H9 (cell line): ENCODE data around the gene FMN1. TPM values are rescaled to one million over a fixed set of nuclear protein-coding genes. Genes with fewer than 3 reads are reported as not detected.

Experiments
- DNase-seq: peaks from one replicate; pipeline ENCODE4 v3.0.0-alpha.2; 2017
- H2AFZ ChIP-seq: one replicate; pipeline ENCODE4 v1.6.1; 2013; ENCODE audit warnings: mild to moderate bottlenecking, low read length, control low read depth, moderate library complexity
- H2AK5ac ChIP-seq: 2 replicates; pipeline ENCODE4 v1.6.1; 2013; ENCODE audit warnings: low read length, control low read depth, mixed read lengths; ENCODE audit not compliant: insufficient read length
- H2BK120ac ChIP-seq: one replicate; pipeline ENCODE4 v1.6.1; 2013; ENCODE audit warnings: low read depth, mild to moderate bottlenecking, low read length, control low read depth, inconsistent platforms; ENCODE audit not compliant: poor library complexity, severe bottlenecking
- H2BK12ac ChIP-seq: 2 replicates; pipeline ENCODE4 v1.6.1; 2013; ENCODE audit warnings: low read length, control low read depth, mixed read lengths, low read depth; ENCODE audit not compliant: insufficient read length
- H2BK15ac ChIP-seq: 2 replicates; pipeline ENCODE4 v1.6.1; 2013; ENCODE audit warnings: low read depth, low read length, control low read depth
- H2BK20ac ChIP-seq: one replicate; pipeline ENCODE4 v1.6.1; 2013; ENCODE audit warnings: low read depth, mild to moderate bottlenecking, low read length, control low read depth, inconsistent platforms; ENCODE audit not compliant: poor library complexity, severe bottlenecking
- H2BK5ac ChIP-seq: 2 replicates; pipeline ENCODE4 v1.6.1; 2013; ENCODE audit warnings: low read length, control low read depth, mixed read lengths; ENCODE audit not compliant: insufficient read length
- H3K14ac ChIP-seq: 2 replicates; pipeline ENCODE4 v1.6.1; 2013; ENCODE audit warnings: low read length, control low read depth; ENCODE audit not compliant: insufficient read depth
- H3K18ac ChIP-seq: 2 replicates; pipeline ENCODE4 v1.6.1; 2013; ENCODE audit warnings: low read depth, mild to moderate bottlenecking, mixed read lengths, low read length, control low read depth; ENCODE audit not compliant: insufficient read length
- H3K23ac ChIP-seq: 2 replicates; pipeline ENCODE4 v1.6.1; 2013; ENCODE audit warnings: low read length, control low read depth, mixed read lengths, low read depth; ENCODE audit not compliant: insufficient read length
- H3K23me2 ChIP-seq: 2 replicates; pipeline ENCODE4 v1.6.1; 2013; ENCODE audit warnings: low read depth, mild to moderate bottlenecking, mixed read lengths, low read length, control low read depth; ENCODE audit not compliant: insufficient read length, poor library complexity, severe bottlenecking
- H3K27ac ChIP-seq: 2 replicates; pipeline ENCODE4 v1.5.1; 2013; ENCODE audit warnings: low read length, control low read depth, mixed read lengths, low read depth; ENCODE audit not compliant: insufficient read length
- H3K27me3 ChIP-seq: 2 replicates; pipeline ENCODE4 v1.6.1; 2013; ENCODE audit warnings: low read length, control low read depth, inconsistent platforms; ENCODE audit not compliant: insufficient read depth
- H3K4ac ChIP-seq: 2 replicates; pipeline ENCODE4 v1.6.1; 2013; ENCODE audit warnings: low read depth, mild to moderate bottlenecking, control low read depth, inconsistent platforms, low read length, moderate library complexity
- H3K4me1 ChIP-seq: 2 replicates; pipeline ENCODE4 v1.6.1; 2013; ENCODE audit warnings: low read length, control low read depth, inconsistent platforms; ENCODE audit not compliant: insufficient read depth
- H3K4me2 ChIP-seq: 2 replicates; pipeline ENCODE4 v1.6.1; 2013; ENCODE audit warnings: low read length, control low read depth, mixed read lengths; ENCODE audit not compliant: insufficient read length, insufficient read depth
- H3K56ac ChIP-seq: 2 replicates; pipeline ENCODE4 v1.6.1; 2013; ENCODE audit warnings: low read depth, mild to moderate bottlenecking, mixed read lengths, low read length, control low read depth; ENCODE audit not compliant: insufficient read length
- H3K79me1 ChIP-seq: 2 replicates; pipeline ENCODE4 v1.6.1; 2013; ENCODE audit warnings: low read depth, mild to moderate bottlenecking, moderate library complexity, low read length, control low read depth, inconsistent platforms; ENCODE audit not compliant: insufficient read depth, poor library complexity, severe bottlenecking
- H3K79me2 ChIP-seq: 2 replicates; pipeline ENCODE4 v1.6.1; 2013; ENCODE audit warnings: low read length, control low read depth, inconsistent platforms; ENCODE audit not compliant: insufficient read depth
- H3K9ac ChIP-seq: 2 replicates; pipeline ENCODE4 v1.6.1; 2013; ENCODE audit warnings: low read length, control low read depth, mixed read lengths; ENCODE audit not compliant: insufficient read length; ENCODE audit errors: extremely low read depth
- H3K9me3 ChIP-seq: one replicate; pipeline ENCODE4 v1.6.1; 2013; ENCODE audit warnings: low read depth, low read length, inconsistent platforms; ENCODE audit not compliant: control insufficient read depth
- H3T11ph ChIP-seq: one replicate; pipeline ENCODE4 v1.6.1; 2013; ENCODE audit warnings: mild to moderate bottlenecking, low read length, control low read depth, inconsistent platforms
- H4K20me1 ChIP-seq: one replicate; pipeline ENCODE4 v1.6.1; 2013; ENCODE audit not compliant: control insufficient read depth, insufficient read length, insufficient read depth
- H4K5ac ChIP-seq: 2 replicates; pipeline ENCODE4 v1.6.1; 2013; ENCODE audit warnings: low read depth, mild to moderate bottlenecking, mixed read lengths, low read length, control low read depth; ENCODE audit not compliant: insufficient read length
- H4K8ac ChIP-seq: replicated peaks from 2 replicates; pipeline ENCODE4 v1.6.1; 2013; ENCODE audit warnings: low read length, control low read depth, mixed read lengths, low read depth; ENCODE audit not compliant: insufficient read length
- H4K91ac ChIP-seq: 2 replicates; pipeline ENCODE4 v1.6.1; 2013; ENCODE audit warnings: low read depth, mild to moderate bottlenecking, moderate library complexity, mixed read lengths, low read length, control low read depth; ENCODE audit not compliant: insufficient read length
- H3K27ac Mint-ChIP-seq, 3 experiments: 2 replicates in 2 of 3; 3 replicates in 1 of 3; pipeline ENCODE4 v1.8.0; 2020 to 2021; ENCODE audit warnings: mixed read lengths in 3 of 3, mild to moderate bottlenecking in 1 of 3, moderate library complexity in 1 of 3
- H3K27me3 Mint-ChIP-seq: 2 replicates; pipeline ENCODE4 v1.8.0; 2021; ENCODE audit warnings: low read depth, mild to moderate bottlenecking, moderate library complexity, mixed read lengths
- H3K36me3 Mint-ChIP-seq, 3 experiments: 2 replicates in 2 of 3; 3 replicates in 1 of 3; pipeline ENCODE4 v1.8.0; 2020 to 2021; ENCODE audit warnings: low read depth in 3 of 3, mixed read lengths in 3 of 3; ENCODE audit not compliant: insufficient read depth in 1 of 3
- H3K4me1 Mint-ChIP-seq, 2 experiments: 2 replicates each; pipeline ENCODE4 v1.8.0; 2020; ENCODE audit warnings: mixed read lengths in 2 of 2
- H3K4me3 Mint-ChIP-seq, 2 experiments: 2 replicates in 1 of 2; 3 replicates in 1 of 2; pipeline ENCODE4 v1.8.0; 2020 to 2021; ENCODE audit warnings: mild to moderate bottlenecking in 2 of 2, mixed read lengths in 2 of 2, moderate library complexity in 1 of 2
- H3K9me3 Mint-ChIP-seq, 2 experiments: 2 replicates in 1 of 2; 3 replicates in 1 of 2; pipeline ENCODE4 v1.8.0; 2020; ENCODE audit warnings: mild to moderate bottlenecking in 2 of 2, mixed read lengths in 2 of 2, moderate library complexity in 1 of 2
- CTCF ChIP-seq: fragments of 200-600 bp; sonication (generic); conservative IDR thresholded peaks from 3 replicates; pipeline ENCODE4 v1.8.0; 2021; ENCODE audit warnings: antibody characterized with exemption, mild to moderate bottlenecking
- WGBS: extraction: QIAGEN DNeasy Blood & Tissue Kit; methylation state at CpG from one replicate; pipeline ENCODE4 v1.1.7; 2013; ENCODE audit warnings: missing lambda C conversion rate, low lambda C conversion rate, mixed read lengths; ENCODE audit not compliant: insufficient read length; ENCODE audit errors: extremely low coverage; 5-methylcytosine and 5-hydroxymethylcytosine counted together
- total RNA-seq: library from RNA; stranded (reverse); gene quantifications from 2 replicates; pipeline ENCODE4 v1.2.1, GENCODE V29; 2021

Gene FMN1
- total RNA-seq, 1 experiment from 2014 or later, result 1.9 TPM

GRCh38 chr15:33115191-33115861 is 79.2 kb downstream of the FMN1 start:
- Histone ChIP-seq H2BK120ac (no peak overlapping the region), H3K56ac (no peak overlapping the region), H2AK5ac (no peak overlapping the region), H3K4me1 (peaks cover 4% of the 10 kb centered on the region; the same call in 1 of the 2 replicates), H4K5ac (no peak overlapping the region), H3K14ac (no peak overlapping the region), H3T11ph (no peak overlapping the region), H3K79me2 (no peaks in the 10 kb centered on the region), H4K8ac (no peak overlapping the region), H3K4me2 (no peak overlapping the region), H2BK5ac (no peak overlapping the region), H3K23ac (no peak overlapping the region), H3K79me1 (no peaks in the 10 kb centered on the region), H3K4ac (no peak overlapping the region), H3K23me2 (no peaks in the 10 kb centered on the region), H2BK20ac (no peak overlapping the region), H2BK12ac (no peak overlapping the region), H3K9me3 (no peaks in the 10 kb centered on the region), H3K9ac (no peak overlapping the region), H4K91ac (no peak overlapping the region), H3K27me3 (no peaks in the 10 kb centered on the region), H2AFZ (no peak overlapping the region), H2BK15ac (no peak overlapping the region), H3K27ac (no peak overlapping the region), H3K18ac (no peak overlapping the region), H4K20me1 (no peaks in the 10 kb centered on the region)
- H3K4me1 Mint-ChIP-seq, result peaks cover 11 to 19% of the 10 kb centered on the region in 2 experiments
- TF ChIP-seq CTCF, result no peak
- H3K9me3 Mint-ChIP-seq, result no peaks in the 10 kb centered on the region
- no CpG with 5 or more reads among the region's 4 CpGs for WGBS
- no peaks in the 10 kb centered on the region for H3K36me3 Mint-ChIP-seq
- no peak for DNase-seq
- no peak overlapping the region for H3K4me3 Mint-ChIP-seq
- no peak overlapping the region for H3K27ac Mint-ChIP-seq
- H3K27me3 Mint-ChIP-seq, result no peaks in the 10 kb centered on the region; the same call in 1 of the 2 replicates
